ENCODE data around the gene TBXAS1. TPM values are rescaled to one million over a fixed set of nuclear protein-coding genes. Genes with fewer than 3 reads are reported as not detected.

The TBXAS1 gene
- total RNA-seq, 1 experiment from 2014 or later = 2.3 TPM

- TF ChIP-seq, protein P1, sequence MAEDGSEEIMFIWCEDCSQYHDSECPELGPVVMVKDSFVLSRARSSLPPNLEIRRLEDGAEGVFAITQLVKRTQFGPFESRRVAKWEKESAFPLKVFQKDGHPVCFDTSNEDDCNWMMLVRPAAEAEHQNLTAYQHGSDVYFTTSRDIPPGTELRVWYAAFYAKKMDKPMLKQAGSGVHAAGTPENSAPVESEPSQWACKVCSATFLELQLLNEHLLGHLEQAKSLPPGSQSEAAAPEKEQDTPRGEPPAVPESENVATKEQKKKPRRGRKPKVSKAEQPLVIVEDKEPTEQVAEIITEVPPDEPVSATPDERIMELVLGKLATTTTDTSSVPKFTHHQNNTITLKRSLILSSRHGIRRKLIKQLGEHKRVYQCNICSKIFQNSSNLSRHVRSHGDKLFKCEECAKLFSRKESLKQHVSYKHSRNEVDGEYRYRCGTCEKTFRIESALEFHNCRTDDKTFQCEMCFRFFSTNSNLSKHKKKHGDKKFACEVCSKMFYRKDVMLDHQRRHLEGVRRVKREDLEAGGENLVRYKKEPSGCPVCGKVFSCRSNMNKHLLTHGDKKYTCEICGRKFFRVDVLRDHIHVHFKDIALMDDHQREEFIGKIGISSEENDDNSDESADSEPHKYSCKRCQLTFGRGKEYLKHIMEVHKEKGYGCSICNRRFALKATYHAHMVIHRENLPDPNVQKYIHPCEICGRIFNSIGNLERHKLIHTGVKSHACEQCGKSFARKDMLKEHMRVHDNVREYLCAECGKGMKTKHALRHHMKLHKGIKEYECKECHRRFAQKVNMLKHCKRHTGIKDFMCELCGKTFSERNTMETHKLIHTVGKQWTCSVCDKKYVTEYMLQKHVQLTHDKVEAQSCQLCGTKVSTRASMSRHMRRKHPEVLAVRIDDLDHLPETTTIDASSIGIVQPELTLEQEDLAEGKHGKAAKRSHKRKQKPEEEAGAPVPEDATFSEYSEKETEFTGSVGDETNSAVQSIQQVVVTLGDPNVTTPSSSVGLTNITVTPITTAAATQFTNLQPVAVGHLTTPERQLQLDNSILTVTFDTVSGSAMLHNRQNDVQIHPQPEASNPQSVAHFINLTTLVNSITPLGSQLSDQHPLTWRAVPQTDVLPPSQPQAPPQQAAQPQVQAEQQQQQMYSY (CRISPR knock-in tag; IDR thresholded peaks at IDR 0.05) = no peak
- TF ChIP-seq NR3C1 (CRISPR knock-in tag; conservative IDR thresholded peaks at IDR 0.05; ENCODE audit: low read depth) = no peak
- no peak for TF ChIP-seq KAT7 (CRISPR knock-in tag; IDR thresholded peaks at IDR 0.05; ENCODE audit: borderline replicate concordance)
- TF ChIP-seq RORB (CRISPR knock-in tag; IDR thresholded peaks at IDR 0.05) = no peak
Observed at GRCh38 chr7:139993592-139993991, 164.5 kb downstream of the TBXAS1 start (continued).

- POLR2A ChIA-PET = no interaction called here
- Mint-ChIP-seq H3K4me1 (peaks cover 14% of the 10 kb centered on the region), H3K9me3 (no peaks in the 10 kb centered on the region), H3K4me3 (no peak overlapping the region), H3K27ac (no peak overlapping the region), H3K27me3 (ENCODE audit: low read depth) (no peaks in the 10 kb centered on the region; the same call in 1 of the 2 replicates), H3K36me3 (no peaks in the 10 kb centered on the region)
- CTCF ChIA-PET = interaction anchor here (1.4 to 1.8 kb wide), 2 partner anchors 22 to 376 kb away, joined by 5 to 6 read pairs; no protein-coding TSS in a partner anchor
- ATAC-seq (no peak), DNase-seq (ENCODE audit: low spot score) (no peak)
- TF ChIP-seq, protein P2, sequence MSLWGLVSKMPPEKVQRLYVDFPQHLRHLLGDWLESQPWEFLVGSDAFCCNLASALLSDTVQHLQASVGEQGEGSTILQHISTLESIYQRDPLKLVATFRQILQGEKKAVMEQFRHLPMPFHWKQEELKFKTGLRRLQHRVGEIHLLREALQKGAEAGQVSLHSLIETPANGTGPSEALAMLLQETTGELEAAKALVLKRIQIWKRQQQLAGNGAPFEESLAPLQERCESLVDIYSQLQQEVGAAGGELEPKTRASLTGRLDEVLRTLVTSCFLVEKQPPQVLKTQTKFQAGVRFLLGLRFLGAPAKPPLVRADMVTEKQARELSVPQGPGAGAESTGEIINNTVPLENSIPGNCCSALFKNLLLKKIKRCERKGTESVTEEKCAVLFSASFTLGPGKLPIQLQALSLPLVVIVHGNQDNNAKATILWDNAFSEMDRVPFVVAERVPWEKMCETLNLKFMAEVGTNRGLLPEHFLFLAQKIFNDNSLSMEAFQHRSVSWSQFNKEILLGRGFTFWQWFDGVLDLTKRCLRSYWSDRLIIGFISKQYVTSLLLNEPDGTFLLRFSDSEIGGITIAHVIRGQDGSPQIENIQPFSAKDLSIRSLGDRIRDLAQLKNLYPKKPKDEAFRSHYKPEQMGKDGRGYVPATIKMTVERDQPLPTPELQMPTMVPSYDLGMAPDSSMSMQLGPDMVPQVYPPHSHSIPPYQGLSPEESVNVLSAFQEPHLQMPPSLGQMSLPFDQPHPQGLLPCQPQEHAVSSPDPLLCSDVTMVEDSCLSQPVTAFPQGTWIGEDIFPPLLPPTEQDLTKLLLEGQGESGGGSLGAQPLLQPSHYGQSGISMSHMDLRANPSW (CRISPR knock-in tag; conservative IDR thresholded peaks at IDR 0.05; ENCODE audit: low read depth) = no peak
- TF ChIP-seq, protein P1 (CRISPR knock-in tag; IDR thresholded peaks at IDR 0.05) = no peak
- TF ChIP-seq KAT7 (CRISPR knock-in tag; IDR thresholded peaks at IDR 0.05; ENCODE audit: borderline replicate concordance) = no peak
- TF ChIP-seq ARID4B (CRISPR knock-in tag; IDR thresholded peaks at IDR 0.05; ENCODE audit: borderline replicate concordance) = no peak
- TF ChIP-seq ZNF121 (CRISPR knock-in tag; IDR thresholded peaks at IDR 0.05) = no peak
- no peak for TF ChIP-seq FOXP1 (CRISPR knock-in tag; IDR thresholded peaks at IDR 0.05; ENCODE audit: borderline replicate concordance)
- TF ChIP-seq AFF4 (CRISPR knock-in tag; IDR thresholded peaks at IDR 0.05; ENCODE audit: borderline replicate concordance) = no peak
- no peak for TF ChIP-seq SOX15 (CRISPR knock-in tag; IDR thresholded peaks at IDR 0.05)
- TF ChIP-seq, protein P3, sequence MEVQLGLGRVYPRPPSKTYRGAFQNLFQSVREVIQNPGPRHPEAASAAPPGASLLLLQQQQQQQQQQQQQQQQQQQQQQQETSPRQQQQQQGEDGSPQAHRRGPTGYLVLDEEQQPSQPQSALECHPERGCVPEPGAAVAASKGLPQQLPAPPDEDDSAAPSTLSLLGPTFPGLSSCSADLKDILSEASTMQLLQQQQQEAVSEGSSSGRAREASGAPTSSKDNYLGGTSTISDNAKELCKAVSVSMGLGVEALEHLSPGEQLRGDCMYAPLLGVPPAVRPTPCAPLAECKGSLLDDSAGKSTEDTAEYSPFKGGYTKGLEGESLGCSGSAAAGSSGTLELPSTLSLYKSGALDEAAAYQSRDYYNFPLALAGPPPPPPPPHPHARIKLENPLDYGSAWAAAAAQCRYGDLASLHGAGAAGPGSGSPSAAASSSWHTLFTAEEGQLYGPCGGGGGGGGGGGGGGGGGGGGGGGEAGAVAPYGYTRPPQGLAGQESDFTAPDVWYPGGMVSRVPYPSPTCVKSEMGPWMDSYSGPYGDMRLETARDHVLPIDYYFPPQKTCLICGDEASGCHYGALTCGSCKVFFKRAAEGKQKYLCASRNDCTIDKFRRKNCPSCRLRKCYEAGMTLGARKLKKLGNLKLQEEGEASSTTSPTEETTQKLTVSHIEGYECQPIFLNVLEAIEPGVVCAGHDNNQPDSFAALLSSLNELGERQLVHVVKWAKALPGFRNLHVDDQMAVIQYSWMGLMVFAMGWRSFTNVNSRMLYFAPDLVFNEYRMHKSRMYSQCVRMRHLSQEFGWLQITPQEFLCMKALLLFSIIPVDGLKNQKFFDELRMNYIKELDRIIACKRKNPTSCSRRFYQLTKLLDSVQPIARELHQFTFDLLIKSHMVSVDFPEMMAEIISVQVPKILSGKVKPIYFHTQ (CRISPR knock-in tag; IDR thresholded peaks at IDR 0.05) = no peak
- no peak for TF ChIP-seq SMAD4 (CRISPR knock-in tag; IDR thresholded peaks at IDR 0.05)
- TF ChIP-seq ETV6 (CRISPR knock-in tag; IDR thresholded peaks at IDR 0.05) = no peak
Observed at GRCh38 chr7:139994356-139994755, 165.3 kb downstream of the TBXAS1 start.

Measured in WTC11 (cell line).